ENCODE measurements around the gene TEAD1.

- TF ChIP-seq CTCF (optimal IDR thresholded peaks at IDR 0.05 in 1 of 3, IDR thresholded peaks at IDR 0.05 in 1 of 3, conservative IDR thresholded peaks at IDR 0.05 in 1 of 3; ENCODE audit: extremely low read depth in 1 of 3, insufficient read depth in 2 of 3, low read length in 3 of 3) (no peak), EZH2 (IDR thresholded peaks at IDR 0.05; ENCODE audit: low read length) (no peak)
Measured at GRCh38 chr11:12634329-12634728, 39.9 kb upstream of the TEAD1 start.
